GM10266 (cell line): ENCODE measurements around the gene MPIG6B.

Experiments
- DNase-seq: peaks from one replicate; pipeline ENCODE4 v3.0.0; 2012; ENCODE audit errors: extremely low spot score
- CTCF ChIP-seq: IDR thresholded peaks from 2 replicates; pipeline ENCODE4 v1.5.1; 2012; ENCODE audit warnings: mild to moderate bottlenecking, low read depth; ENCODE audit not compliant: control insufficient read depth, insufficient read depth; ENCODE audit errors: missing control alignments

MPIG6B gene

GRCh38 chr6:31683591-31683990, 39.6 kb upstream of the MPIG6B start:
- DNase-seq: no peak
- no peak for TF ChIP-seq CTCF

- no peak for TF ChIP-seq CTCF
- no peak for DNase-seq
These were observed 36.7 kb upstream of the MPIG6B start for GRCh38 chr6:31686483-31686882.

- DNase-seq: no peak
- TF ChIP-seq CTCF: no peak
These were observed 35.9 kb upstream of the MPIG6B start for GRCh38 chr6:31687321-31687720.

GRCh38 chr6:31687860-31688693, 35.1 kb upstream of the MPIG6B start:
- no peak for TF ChIP-seq CTCF
- no peak for DNase-seq

DNA sequence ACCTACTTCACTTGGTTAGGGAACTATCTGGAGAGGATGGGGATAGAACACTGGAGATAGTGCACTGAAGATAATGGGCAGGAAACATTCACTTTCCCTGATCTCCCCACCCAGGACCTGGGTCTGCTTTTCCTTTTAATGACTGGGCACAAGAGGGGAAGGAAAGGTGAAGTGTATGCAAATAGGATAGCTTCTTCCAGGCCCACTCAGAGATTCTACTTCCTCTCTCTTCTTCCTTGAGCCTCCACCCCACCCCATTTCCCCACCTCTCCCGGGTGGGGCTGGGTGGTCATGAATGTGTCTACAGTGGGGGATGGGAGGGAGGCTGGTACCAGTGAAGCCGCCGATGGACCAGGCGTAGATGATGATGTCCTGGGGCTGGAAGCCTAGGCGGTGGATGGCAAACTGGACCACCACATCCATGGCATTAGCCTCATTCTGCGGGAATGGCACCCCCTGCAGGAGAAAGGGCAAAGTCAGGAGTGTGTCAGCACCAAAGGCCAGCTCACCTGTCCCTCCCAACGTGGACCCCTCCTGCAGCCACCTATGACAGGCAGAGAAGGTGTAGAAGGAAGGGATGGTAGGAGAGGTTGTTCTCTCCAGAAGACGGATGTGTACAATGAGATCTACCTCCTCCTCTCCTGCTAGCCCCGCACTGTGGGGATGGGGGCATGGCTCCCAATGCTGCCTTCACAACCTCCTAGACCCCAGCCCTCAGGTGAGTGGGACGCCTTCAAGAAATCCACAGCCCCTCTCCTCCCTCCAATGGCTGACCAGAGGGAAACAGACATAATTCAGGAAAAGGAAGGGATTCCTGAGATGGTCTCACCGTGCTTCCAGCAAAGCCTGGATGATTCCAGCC, 33.7 kb upstream of the MPIG6B start:
- DNase-seq: no peak

GRCh38 chr6:31690231-31691077, 32.7 kb upstream of the MPIG6B start:
- no peak for DNase-seq

More for the DNA sequence above, 33.7 kb upstream of the MPIG6B start:
- TF ChIP-seq CTCF: peak; percentile 42

More at GRCh38 chr6:31690231-31691077, 32.7 kb upstream of the MPIG6B start:
- no peak for TF ChIP-seq CTCF
